Mesenchymal stem cell (in vitro differentiated cells and primary cell): Measurements from ENCODE around the gene TNFSF9.
"Not testable (repeated sequence)": the region's sequence is repeated elsewhere in the genome, so short reads cannot be mapped to it uniquely, and the experiment has no call there.

Experiments
- DNase-seq: peaks from one replicate; pipeline ENCODE4 v3.0.0-alpha.2; 2013
- H2AFZ ChIP-seq: one replicate; pipeline ENCODE4 v1.6.1; 2013; ENCODE audit warnings: low read depth, mild to moderate bottlenecking, control low read depth, inconsistent platforms, low read length, moderate library complexity
- H2AK5ac ChIP-seq: 2 replicates; pipeline ENCODE4 v1.6.1; 2013; ENCODE audit warnings: low read length, moderate library complexity, mild to moderate bottlenecking, inconsistent platforms; ENCODE audit not compliant: severe bottlenecking
- H2BK120ac ChIP-seq: one replicate; pipeline ENCODE4 v1.6.1; 2013; ENCODE audit warnings: low read depth, mild to moderate bottlenecking, inconsistent platforms, low read length, moderate library complexity
- H2BK12ac ChIP-seq, 2 experiments: one replicate each; pipeline ENCODE4 v1.6.1; 2013; ENCODE audit warnings: inconsistent platforms in 2 of 2, low read length in 2 of 2, mild to moderate bottlenecking in 2 of 2, moderate library complexity in 2 of 2, control low read depth in 1 of 2
- H2BK15ac ChIP-seq: one replicate; pipeline ENCODE4 v1.6.1; 2013; ENCODE audit warnings: mild to moderate bottlenecking, low read depth, inconsistent platforms; ENCODE audit not compliant: poor library complexity, severe bottlenecking
- H2BK5ac ChIP-seq: 2 replicates; pipeline ENCODE4 v1.6.1; 2013; ENCODE audit warnings: low read depth, mild to moderate bottlenecking, low read length, control low read depth, inconsistent platforms; ENCODE audit not compliant: poor library complexity, severe bottlenecking
- H3K14ac ChIP-seq, 2 experiments: one replicate each; pipeline ENCODE4 v1.6.1; 2013; ENCODE audit warnings: inconsistent platforms in 2 of 2, low read length in 2 of 2, control low read depth in 1 of 2, mild to moderate bottlenecking in 1 of 2, moderate library complexity in 1 of 2
- H3K18ac ChIP-seq, 2 experiments: one replicate each; pipeline ENCODE4 v1.6.1; 2013; ENCODE audit warnings: inconsistent platforms in 2 of 2, low read length in 2 of 2, control low read depth in 1 of 2, low read depth in 1 of 2, mild to moderate bottlenecking in 1 of 2
- H3K23ac ChIP-seq, 2 experiments: one replicate each; pipeline ENCODE4 v1.6.1; 2013; ENCODE audit warnings: inconsistent platforms in 2 of 2, low read length in 2 of 2, mild to moderate bottlenecking in 2 of 2, moderate library complexity in 2 of 2, control low read depth in 1 of 2
- H3K27ac ChIP-seq: 2 replicates; pipeline ENCODE4 v1.5.1; 2013; ENCODE audit warnings: mild to moderate bottlenecking, moderate library complexity, low read length, control low read depth, inconsistent platforms; ENCODE audit not compliant: poor library complexity, severe bottlenecking
- H3K27me3 ChIP-seq, 2 experiments: 2 replicates each; pipeline versions ENCODE4 v1.6.1 to v1.7.0; 2013; ENCODE audit warnings: low read length in 2 of 2, mild to moderate bottlenecking in 2 of 2, moderate library complexity in 2 of 2, control low read depth in 1 of 2, inconsistent platforms in 1 of 2; ENCODE audit not compliant: control insufficient read depth in 1 of 2, insufficient read depth in 1 of 2
- H3K36me3 ChIP-seq, 2 experiments: 2 replicates each; pipeline versions ENCODE4 v1.6.1 to v1.7.0; 2013; ENCODE audit warnings: low read length in 2 of 2, control low read depth in 1 of 2, inconsistent platforms in 1 of 2, low read depth in 1 of 2, mild to moderate bottlenecking in 1 of 2; ENCODE audit not compliant: insufficient read depth in 2 of 2, control insufficient read depth in 1 of 2
- H3K4ac ChIP-seq, 2 experiments: one replicate each; pipeline ENCODE4 v1.6.1; 2013; ENCODE audit warnings: inconsistent platforms in 2 of 2, low read length in 2 of 2, mild to moderate bottlenecking in 2 of 2, moderate library complexity in 2 of 2, control low read depth in 1 of 2, low read depth in 1 of 2
- H3K4me1 ChIP-seq: 2 replicates; pipeline ENCODE4 v1.6.1; 2013; ENCODE audit warnings: low read depth, low read length, control low read depth; ENCODE audit not compliant: control insufficient read depth, insufficient read depth
- H3K4me2 ChIP-seq: 2 replicates; pipeline ENCODE4 v1.6.1; 2013; ENCODE audit warnings: low read length, mild to moderate bottlenecking, inconsistent platforms; ENCODE audit not compliant: poor library complexity, severe bottlenecking
- H3K4me3 ChIP-seq, 2 experiments: 2 replicates each; pipeline versions ENCODE4 v1.5.1 to v1.7.0; 2013; ENCODE audit warnings: low read length in 2 of 2, mild to moderate bottlenecking in 2 of 2, control low read depth in 1 of 2, low read depth in 1 of 2; ENCODE audit not compliant: insufficient read depth in 1 of 2
- H3K79me1 ChIP-seq: replicated peaks from 2 replicates; pipeline ENCODE4 v1.6.1; 2013; ENCODE audit warnings: mild to moderate bottlenecking, control low read depth, low read length, inconsistent platforms; ENCODE audit not compliant: poor library complexity, severe bottlenecking
- H3K9ac ChIP-seq: 2 replicates; pipeline ENCODE4 v1.7.0; 2013; ENCODE audit warnings: mild to moderate bottlenecking, low read length, moderate library complexity
- H3K9me3 ChIP-seq: 2 replicates; pipeline ENCODE4 v1.7.0; 2013; ENCODE audit warnings: mild to moderate bottlenecking, low read length; ENCODE audit not compliant: control insufficient read depth
- H4K8ac ChIP-seq: one replicate; pipeline ENCODE4 v1.6.1; 2013; ENCODE audit warnings: inconsistent platforms, mild to moderate bottlenecking, low read length, moderate library complexity
- H4K91ac ChIP-seq: one replicate; pipeline ENCODE4 v1.6.1; 2013; ENCODE audit warnings: mild to moderate bottlenecking, low read length, inconsistent platforms
- WGBS: methylation state at CpG from one replicate; pipeline ENCODE4 v1.1.7; 2013; ENCODE audit warnings: mixed read lengths; 5-methylcytosine and 5-hydroxymethylcytosine counted together

TNFSF9 gene

DNA sequence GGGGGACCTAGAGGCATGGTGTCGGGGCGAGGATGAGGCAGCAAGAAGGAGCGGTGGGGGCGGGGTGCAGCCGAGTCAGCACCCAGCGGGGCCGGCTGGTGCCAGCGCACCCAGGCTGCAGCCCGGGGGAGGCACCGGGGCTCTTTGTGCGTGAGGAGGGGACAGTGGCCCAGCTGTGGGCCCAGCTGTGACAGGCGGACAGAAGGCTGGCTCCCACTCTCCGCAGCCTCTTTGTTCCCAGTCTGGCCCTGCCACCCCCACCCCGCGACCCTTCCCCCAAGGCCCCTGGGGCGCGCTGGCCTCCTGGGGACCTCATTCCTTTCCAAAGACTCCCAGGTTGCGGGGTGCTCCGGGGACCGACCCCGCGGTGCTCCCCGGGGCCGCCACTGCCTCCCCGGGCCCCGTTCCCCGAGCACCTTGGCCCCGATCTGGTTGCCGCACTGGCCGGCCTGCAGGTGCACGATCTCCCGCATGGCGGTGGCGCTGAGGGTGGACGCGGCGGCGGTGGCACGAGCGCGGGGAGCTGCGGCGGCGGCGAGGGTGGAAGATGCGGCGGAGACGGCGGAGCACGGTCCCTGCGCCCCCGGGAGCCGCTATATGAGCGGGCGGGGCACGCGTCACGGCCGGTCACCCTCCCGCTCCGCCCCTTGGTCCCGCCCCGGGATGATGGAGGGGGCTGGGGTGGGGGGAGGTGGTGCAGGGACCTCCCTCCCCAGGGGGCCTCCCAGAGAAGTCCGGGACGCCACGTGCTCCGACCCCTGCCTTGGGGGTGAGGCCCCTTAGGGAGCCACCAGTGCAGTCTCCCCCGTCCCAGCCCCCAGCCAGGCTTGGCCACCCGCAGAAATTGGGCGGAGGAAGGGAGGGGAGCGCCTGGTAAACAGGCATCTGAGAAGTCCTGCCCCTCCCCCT, 28.8 kb upstream of the TNFSF9 start, which contains the start of gene TUBB4A:
Gene TUBB4A (minus strand): TSS at position 570 of the 909 bp plus-strand sequence. CDS start 97 bp downstream, at position 473.
- Histone ChIP-seq H2BK5ac (no peak within 1 kb of the TSS), H3K4me2 (peak within 1 kb of the TSS; percentile 97), H3K4me1 (peaks cover 17% of the 10 kb centered on the region), H3K18ac (no peak within 1 kb of the TSS), H3K4me3 (peak within 1 kb of the TSS in 1 of 2 experiments; percentile 71), H3K27me3 (peaks cover 35 to 55% of the 10 kb centered on the region in 2 experiments), H2AFZ (no peak within 1 kb of the TSS), H3K27ac (no peak within 1 kb of the TSS), H2BK12ac (no peak within 1 kb of the TSS), H4K8ac (no peak within 1 kb of the TSS), H3K14ac (no peak within 1 kb of the TSS), H3K9ac (no peak within 1 kb of the TSS), H2BK15ac (no peak within 1 kb of the TSS), H3K9me3 (no peaks in the 10 kb centered on the region), H2AK5ac (no peak within 1 kb of the TSS), H3K36me3 (peaks cover 0 to 3% of the 10 kb centered on the region in 2 experiments), H3K23ac (no peak within 1 kb of the TSS), H2BK120ac (no peak within 1 kb of the TSS), H3K4ac (no peak within 1 kb of the TSS), H3K79me1 (no peaks in the 10 kb centered on the region), H4K91ac (no peak within 1 kb of the TSS)
- WGBS: 7% methylated on average over 32 of the region's 71 CpGs
- no peak for DNase-seq

DNA sequence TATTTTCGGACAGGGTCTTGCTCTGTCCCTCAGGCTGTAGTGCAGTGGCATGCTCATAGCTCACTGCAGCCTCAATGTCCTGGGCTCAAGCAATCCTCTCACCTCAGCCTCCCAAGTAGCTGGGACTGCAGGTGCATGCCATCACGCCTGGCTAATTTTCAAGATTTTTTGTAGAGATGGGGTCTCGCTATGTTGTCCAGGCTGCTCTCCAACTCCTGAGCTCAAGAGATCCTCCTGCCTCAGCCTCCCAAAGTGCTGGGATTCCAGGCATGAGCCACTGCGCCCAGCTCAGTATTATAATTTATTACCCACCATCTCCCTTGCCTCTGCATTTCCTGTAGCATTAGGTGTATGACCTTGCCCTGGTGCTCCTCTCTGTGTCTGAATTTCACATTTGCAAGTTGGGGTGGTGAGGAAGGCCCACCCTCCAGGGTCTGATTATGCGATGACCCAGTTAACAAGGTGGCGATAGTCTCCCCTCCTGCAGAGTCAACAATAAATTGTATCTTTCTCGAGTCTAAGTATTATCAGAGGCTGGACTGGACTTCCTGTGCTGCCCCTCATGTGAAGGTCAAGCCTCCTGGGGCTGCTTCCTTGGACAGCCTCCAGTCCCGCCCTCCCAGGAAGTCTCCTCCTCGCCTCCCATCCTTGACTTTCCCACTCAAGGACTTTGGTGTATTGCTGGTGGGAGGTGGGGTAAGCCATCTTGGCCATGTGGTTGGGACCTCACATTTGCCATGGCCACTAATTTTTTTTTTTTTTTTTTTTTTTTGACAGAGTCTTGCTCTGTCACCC, 27.2 kb upstream of the TNFSF9 start:
- Histone ChIP-seq H3K14ac (no peak overlapping the region), H2BK120ac (no peak overlapping the region), H2BK12ac (no peak overlapping the region), H3K4me3 (no peak overlapping the region), H4K8ac (no peak overlapping the region), H3K18ac (no peak overlapping the region), H3K27ac (no peak overlapping the region), H3K79me1 (no peaks in the 10 kb centered on the region), H2BK5ac (no peak overlapping the region), H3K9me3 (no peaks in the 10 kb centered on the region), H3K27me3 (peaks cover 31 to 49% of the 10 kb centered on the region in 2 experiments), H3K23ac (no peak overlapping the region), H3K9ac (no peak overlapping the region), H3K36me3 (peaks cover 0 to 3% of the 10 kb centered on the region in 2 experiments), H3K4ac (no peak overlapping the region), H2AFZ (no peak overlapping the region), H3K4me2 (no peak overlapping the region), H4K91ac (no peak overlapping the region), H2AK5ac (no peak overlapping the region), H3K4me1 (peaks cover 17% of the 10 kb centered on the region), H2BK15ac (no peak overlapping the region)
- WGBS: 86% methylated on average over 7 of the region's 9 CpGs
- no peak for DNase-seq

DNA sequence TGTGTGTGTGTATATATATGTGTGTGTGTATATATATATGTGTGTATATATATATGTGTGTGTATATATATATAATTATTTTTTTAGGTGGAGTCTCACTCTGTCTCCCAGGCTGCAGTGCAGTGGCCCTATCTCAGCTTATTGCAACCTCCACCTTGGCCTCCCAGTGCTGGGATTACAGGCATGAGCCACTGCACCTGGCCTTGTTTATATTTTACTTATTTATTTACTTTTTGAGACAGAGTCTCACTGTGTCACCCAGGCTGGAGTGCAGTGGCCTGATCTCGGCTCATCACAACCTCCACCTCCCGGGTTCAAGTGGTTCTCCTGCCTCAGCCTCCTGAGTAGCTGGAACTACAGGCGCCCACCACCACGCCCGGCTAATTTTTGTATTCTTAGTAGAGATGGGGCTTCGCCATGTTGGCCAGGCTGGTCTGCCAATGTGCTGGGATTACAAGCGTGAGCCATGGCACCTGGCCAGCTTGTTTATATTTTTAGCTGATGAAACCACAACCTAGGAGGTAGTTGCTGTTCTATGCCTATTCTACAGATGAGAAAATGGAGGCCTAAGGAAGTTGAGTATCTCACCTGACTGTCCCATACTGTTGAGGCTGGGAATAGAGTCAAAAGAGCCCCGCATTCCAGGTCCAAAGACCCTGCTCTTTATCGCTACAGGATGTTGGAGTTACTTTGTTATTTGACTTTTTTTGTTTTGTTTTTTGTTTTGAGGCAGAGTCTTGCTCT, 22.6 kb upstream of the TNFSF9 start:
- H2BK12ac ChIP-seq, H2BK120ac ChIP-seq, H3K4me1 ChIP-seq, H3K4me3 ChIP-seq, H3K27me3 ChIP-seq, H3K9me3 ChIP-seq, H3K36me3 ChIP-seq, H3K18ac ChIP-seq, H3K27ac ChIP-seq, DNase-seq, H2BK5ac ChIP-seq, H2BK15ac ChIP-seq, H4K8ac ChIP-seq, H3K4me2 ChIP-seq, H2AFZ ChIP-seq, H3K14ac ChIP-seq, H3K9ac ChIP-seq, H3K79me1 ChIP-seq, H2AK5ac ChIP-seq, H3K4ac ChIP-seq, H3K23ac ChIP-seq, H4K91ac ChIP-seq: not testable (repeated sequence)
- 85% methylated on average over 8 of the region's 9 CpGs for WGBS
